Stimulated activated CD8-positive, alpha-beta memory T cell treated with anti-CD3 and anti-CD28 coated beads, Interleukin-15, amount 100 ng/mL, for 48 hours (primary cell): ENCODE data around the gene RANBP17.
"Not testable (repeated sequence)": the region's sequence is repeated elsewhere in the genome, so short reads cannot be mapped to it uniquely, and the experiment has no call there.

Source experiments
- DNase-seq, 2 donors: peaks; one replicate each; pipeline ENCODE4 v3.0.0-alpha.2; 2020; ENCODE audit warnings: low read depth in 2 of 2

RANBP17 gene

DNA sequence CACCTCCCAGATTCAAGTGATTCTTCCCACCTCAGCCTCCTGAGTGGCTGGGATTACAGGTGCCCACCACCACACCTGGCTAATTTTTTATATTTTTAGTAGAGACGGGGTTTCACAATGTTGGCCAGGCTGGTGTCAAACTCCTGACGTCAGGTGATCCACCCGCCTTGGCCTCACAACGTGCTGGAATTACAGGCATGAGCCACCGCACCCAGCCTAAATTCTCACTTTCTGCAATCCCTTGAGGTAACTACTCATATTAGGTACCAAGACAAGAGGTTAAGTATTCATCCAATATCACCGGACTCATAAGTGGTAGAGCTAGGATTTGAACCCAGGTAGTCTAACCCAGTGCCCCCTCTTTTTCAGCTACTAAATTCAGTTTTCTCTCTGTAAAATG lies 436.1 kb downstream of the RANBP17 start:
- DNase-seq = not testable (repeated sequence)

DNA sequence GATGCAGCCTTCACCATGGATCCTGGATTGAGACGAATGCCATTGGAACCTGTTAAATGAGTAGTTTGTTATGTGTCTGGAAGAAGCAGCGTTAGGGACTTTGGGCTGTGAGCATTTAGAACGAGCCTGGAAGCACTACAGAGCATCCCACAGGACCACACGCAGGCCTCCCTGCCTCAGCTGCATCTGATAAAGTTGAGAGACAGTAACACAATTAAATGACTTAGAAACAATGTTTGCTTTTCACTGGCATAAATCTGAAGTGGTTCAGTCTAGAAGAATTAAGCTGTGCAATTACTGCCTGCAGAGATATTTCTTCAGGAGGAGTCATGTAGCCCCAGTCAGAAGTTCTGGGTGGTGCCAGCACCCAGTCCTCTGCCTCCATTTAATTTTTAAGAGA lies 437.4 kb downstream of the RANBP17 start:
- no peak for DNase-seq

GRCh38 chr5:171299851-171300250 lies 438.0 kb downstream of the RANBP17 start:
- DNase-seq = no peak

DNA sequence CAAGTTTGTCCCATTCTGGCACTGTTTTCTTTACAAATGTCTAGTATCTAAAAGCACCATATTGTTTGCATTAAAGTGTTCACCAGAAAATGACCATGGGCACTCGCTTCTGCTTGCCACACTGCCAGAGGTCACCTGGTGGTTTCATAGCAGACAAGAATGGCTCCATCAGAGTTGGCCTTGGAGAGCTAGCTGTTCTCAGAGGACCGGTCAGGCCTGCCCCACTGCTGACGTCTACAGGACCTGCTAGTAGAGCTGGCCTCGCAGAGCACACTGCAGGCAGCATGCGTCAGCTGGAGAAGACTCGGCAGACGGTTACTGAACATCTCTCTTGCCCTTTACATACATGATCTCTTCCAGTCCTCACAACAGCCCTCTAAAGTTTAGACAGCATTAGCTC lies 438.5 kb downstream of the RANBP17 start:
- no peak for DNase-seq

GRCh38 chr5:171306166-171306565 lies 444.3 kb downstream of the RANBP17 start:
- no peak for DNase-seq

GRCh38 chr5:171306781-171307591 lies 445.2 kb downstream of the RANBP17 start:
- DNase-seq = no peak

GRCh38 chr5:171307789-171308452 lies 446.1 kb downstream of the RANBP17 start:
- no peak for DNase-seq

DNA sequence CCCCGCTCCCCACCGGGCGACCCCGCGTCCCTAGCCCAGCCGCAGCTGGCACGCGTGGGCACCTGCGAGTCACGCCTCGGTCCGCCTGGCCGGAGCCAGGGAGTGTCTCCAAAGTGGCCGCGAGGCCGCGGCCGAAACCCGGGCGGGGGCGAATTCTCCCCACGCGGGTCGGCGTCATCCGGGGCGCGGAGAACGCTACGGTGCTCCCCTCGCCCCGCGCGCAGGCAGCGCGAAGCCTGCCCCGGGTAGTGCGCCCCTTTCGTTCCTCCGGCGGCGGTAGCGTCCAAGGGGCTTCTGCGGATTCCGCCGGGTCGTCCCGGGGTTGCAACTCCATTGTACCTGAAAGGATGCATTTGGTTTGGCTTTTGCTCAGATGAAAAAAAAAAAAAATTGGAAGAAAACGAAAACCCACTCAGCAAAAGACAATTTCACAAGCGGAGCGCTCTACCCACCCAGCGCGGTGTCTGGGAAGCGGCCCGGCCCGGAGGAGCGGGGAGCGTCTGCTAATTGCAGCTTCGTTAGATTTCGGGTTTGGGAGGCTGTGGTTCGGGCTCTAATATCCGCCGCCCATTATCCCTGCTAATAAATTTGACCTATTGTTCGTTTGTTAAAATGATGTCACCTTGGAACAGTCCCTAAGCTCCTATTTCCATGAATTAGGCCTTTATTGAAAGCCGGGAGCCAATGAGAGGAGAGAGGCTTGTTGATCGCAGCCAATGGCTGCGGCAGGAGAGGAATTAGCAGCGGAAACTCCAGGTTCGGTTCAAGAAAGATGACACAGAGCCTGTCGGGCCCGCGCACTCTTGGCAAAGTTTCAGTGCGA lies 446.8 kb downstream of the RANBP17 start, which contains the start of gene TLX3:
Gene TLX3 (plus strand): TSS at position 796 of the 823 bp plus-strand sequence. CDS start 118 bp downstream, outside the sequence.
- no peak for DNase-seq

- DNase-seq = no peak
Observed at GRCh38 chr5:171309276-171310211, 447.7 kb downstream of the RANBP17 start.

- peak in 1 of 2 donors; percentile 25 for DNase-seq
Observed at GRCh38 chr5:171310212-171310818, 448.5 kb downstream of the RANBP17 start.

- no peak for DNase-seq
Observed at GRCh38 chr5:171310819-171311321, 449.1 kb downstream of the RANBP17 start.

- DNase-seq = no peak
Observed at GRCh38 chr5:171311322-171312077, 449.7 kb downstream of the RANBP17 start.

GRCh38 chr5:171312129-171312974 lies 450.5 kb downstream of the RANBP17 start:
- DNase-seq = no peak

DNA sequence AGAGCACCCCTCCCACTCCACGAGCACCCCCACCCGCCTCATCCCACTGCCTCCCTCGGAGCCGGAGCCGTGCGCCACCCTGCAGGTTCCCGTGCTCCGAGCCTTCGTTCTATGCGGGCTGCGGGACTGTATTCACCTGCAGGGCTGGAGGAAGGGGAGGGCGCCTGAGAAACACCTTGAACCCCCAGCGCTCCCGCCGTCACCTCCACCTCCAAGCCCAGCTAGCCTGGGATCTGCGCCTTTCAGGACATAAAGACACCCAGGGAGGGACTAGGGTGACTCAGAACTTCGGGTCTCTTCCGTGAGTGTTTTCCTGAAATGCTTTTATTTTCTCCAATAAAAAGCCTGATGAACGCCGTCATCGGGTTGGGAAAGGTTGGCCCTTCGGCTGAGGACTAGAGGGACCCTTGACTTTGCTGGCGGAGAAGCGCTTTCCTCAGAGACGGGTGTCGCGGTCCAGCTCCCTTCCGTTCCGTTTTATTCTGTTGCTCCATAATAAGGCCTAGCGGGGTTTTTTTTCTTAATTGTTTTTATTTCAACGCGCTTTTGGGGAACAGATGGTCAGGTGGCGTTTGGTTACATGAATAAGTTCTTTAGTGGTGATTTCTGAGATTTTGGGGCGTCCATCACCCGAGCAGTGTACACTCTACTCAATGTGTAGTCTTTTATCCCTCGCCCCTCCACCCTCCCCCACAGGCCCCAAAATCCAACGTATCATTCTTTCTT lies 451.8 kb downstream of the RANBP17 start:
- DNase-seq = no peak

DNA sequence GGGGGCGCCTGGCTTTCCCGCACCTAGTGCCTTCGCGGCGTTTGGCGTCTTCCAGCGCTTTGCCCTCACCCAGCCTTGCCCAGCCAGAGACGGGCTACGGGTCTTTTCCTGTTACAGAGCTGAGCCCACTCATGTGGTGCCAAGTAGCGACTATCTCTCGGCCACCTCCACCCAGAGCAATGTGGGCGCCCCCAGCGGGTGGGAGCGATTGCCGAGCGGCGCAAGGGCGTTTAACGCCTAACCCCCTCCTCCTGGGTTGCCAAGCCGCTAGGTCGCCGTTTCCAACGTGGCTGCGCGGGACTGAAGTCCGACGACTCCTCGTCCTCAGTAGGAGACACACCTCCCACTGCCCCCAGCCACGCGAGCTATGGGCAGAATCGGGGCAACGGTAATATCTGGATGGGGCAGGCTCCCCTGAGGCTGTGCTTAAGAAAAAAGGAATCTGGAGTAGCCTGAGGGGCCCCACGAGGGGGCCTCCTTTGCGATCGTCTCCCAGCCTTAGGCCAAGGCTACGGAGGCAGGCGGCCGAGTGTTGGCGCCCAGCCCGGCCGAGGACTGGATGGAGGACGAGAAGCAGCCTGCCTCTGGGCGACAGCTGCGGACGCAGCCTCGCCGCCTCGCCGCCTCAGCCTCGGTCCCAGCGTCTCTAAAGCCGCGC lies 453.0 kb downstream of the RANBP17 start:
- DNase-seq = no peak

- DNase-seq = no peak
Observed at GRCh38 chr5:171315386-171315891, 453.6 kb downstream of the RANBP17 start.

DNA sequence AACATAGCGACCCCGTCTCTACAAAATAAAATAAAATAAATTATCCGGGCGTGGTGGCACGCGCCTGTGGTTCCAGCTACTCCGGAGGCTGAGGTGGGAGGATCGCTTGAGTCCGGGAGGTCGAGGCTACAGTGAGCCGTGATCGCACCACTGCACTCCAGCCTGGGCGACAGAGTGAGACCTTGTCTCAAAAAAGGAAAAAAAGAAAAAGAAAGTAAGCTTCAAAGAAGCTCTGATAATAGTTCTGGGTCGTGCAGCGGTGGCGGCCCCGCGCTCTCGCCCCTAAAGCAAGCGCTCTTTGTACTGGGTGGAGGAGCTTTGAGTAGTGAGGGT lies 454.1 kb downstream of the RANBP17 start:
- DNase-seq = no peak
